ENCODE results near the gene VOPP1. TPM values are rescaled to one million over a fixed set of nuclear protein-coding genes. Genes with fewer than 3 reads are reported as not detected.

VOPP1 gene
- total and polyA plus RNA-seq, 10 of the 15 experiments (the other 5 are each of a cell fraction or from before 2014, with no cell fraction given), result 32.8 to 206 (median 129) TPM

DNA sequence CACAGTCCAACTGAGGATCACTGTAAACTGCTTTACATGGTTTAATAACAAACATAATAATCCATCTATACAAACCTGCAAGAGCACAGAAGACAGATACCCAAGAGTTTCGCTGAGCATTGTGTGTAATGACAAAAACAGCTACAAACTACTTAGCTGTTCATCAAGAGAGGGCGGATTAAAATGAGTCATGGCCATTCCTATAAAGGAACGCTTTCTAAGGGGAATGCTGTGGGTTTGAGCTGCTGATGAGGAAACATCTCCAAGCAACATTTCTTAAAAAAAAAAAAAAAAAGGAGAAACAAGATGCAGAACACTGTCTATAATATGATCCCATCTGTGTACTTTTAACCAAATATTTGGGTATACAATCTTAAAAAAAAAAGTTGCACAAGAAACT is 33.8 kb downstream of the VOPP1 start:
- Histone ChIP-seq H3K27ac (ENCODE audit: control insufficient read depth, insufficient read depth) (peak overlapping the region; percentile 98), H3K4me2 (ENCODE audit: control insufficient read depth, insufficient read depth) (peak overlapping the region; percentile 76), H3K27me3 (replicated peaks in 1 of 2; ENCODE audit: control insufficient read depth in 2 of 2, insufficient read depth in 2 of 2, low read length in 1 of 2) (no peaks in the 10 kb centered on the region), H4K20me1 (ENCODE audit: control insufficient read depth, insufficient read depth) (no peaks in the 10 kb centered on the region), H2AFZ (ENCODE audit: control insufficient read depth, low read depth, low read length) (no peak overlapping the region), H3K4me1 (ENCODE audit: control insufficient read depth, insufficient read depth, low read length) (peaks cover 52% of the 10 kb centered on the region), H3K36me3 (ENCODE audit: control insufficient read depth in 2 of 2, insufficient read depth in 2 of 2, low read length in 1 of 2) (peaks cover 2 to 12% of the 10 kb centered on the region in 2 experiments), H3K4me3 (peak overlapping the region; percentile 78; the same call in 1 of the 2 replicates), H3K9ac (ENCODE audit: control insufficient read depth, insufficient read depth, low read length) (peak overlapping the region; percentile 36; the same call in 1 of the 2 replicates), H3K79me2 (ENCODE audit: control insufficient read depth, insufficient read depth, low read length) (peaks cover 87% of the 10 kb centered on the region), H3K9me3 (replicated peaks; ENCODE audit: control insufficient read depth, insufficient read depth, low read length) (no peaks in the 10 kb centered on the region; the same call in 2 of the 3 replicates)
- no peak for FAIRE-seq
- DNase-seq (ENCODE audit: low read depth, low spot score), result no peak
- TF ChIP-seq CEBPB (IDR thresholded peaks at IDR 0.05; ENCODE audit: borderline replicate concordance in 1 of 2, low read depth in 2 of 2, low read length in 2 of 2), result no peak
- TF ChIP-seq, protein P1, sequence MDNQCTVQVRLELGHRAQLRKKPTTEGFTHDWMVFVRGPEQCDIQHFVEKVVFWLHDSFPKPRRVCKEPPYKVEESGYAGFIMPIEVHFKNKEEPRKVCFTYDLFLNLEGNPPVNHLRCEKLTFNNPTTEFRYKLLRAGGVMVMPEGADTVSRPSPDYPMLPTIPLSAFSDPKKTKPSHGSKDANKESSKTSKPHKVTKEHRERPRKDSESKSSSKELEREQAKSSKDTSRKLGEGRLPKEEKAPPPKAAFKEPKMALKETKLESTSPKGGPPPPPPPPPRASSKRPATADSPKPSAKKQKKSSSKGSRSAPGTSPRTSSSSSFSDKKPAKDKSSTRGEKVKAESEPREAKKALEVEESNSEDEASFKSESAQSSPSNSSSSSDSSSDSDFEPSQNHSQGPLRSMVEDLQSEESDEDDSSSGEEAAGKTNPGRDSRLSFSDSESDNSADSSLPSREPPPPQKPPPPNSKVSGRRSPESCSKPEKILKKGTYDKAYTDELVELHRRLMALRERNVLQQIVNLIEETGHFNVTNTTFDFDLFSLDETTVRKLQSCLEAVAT (IDR thresholded peaks at IDR 0.05), result no peak
- no peak for TF ChIP-seq POLR2AphosphoS5 (IDR thresholded peaks at IDR 0.05; ENCODE audit: low read length)
- TF ChIP-seq MYC (IDR thresholded peaks at IDR 0.05; ENCODE audit: insufficient read depth, insufficient read length, insufficient replicate concordance, low read length, severe bottlenecking), result no peak
- TF ChIP-seq RB1 (IDR thresholded peaks at IDR 0.05; ENCODE audit: borderline replicate concordance), result no peak
- no peak for TF ChIP-seq HCFC1 (IDR thresholded peaks at IDR 0.05; ENCODE audit: low read length)
- no peak for TF ChIP-seq ZNF207 (IDR thresholded peaks at IDR 0.05; ENCODE audit: borderline replicate concordance)
- TF ChIP-seq SUPT20H (IDR thresholded peaks at IDR 0.05; ENCODE audit: borderline replicate concordance, control insufficient read depth, low read depth, low read length), result no peak
- no peak for TF ChIP-seq HDAC6 (IDR thresholded peaks at IDR 0.05; ENCODE audit: unreplicated experiment)
- ATAC-seq, result no peak
- ChIA-PET POLR2A (interaction anchor here (1.1 to 12.5 kb wide), 5 partner anchors 8 to 29 kb away, joined by 3 to 156 read pairs (median 5); no protein-coding TSS in a partner anchor), SMC1A (ENCODE audit: uncharacterized antibody, unreplicated experiment) (interaction anchor here (0.6 to 15.0 kb wide), 14 partner anchors 9 to 232 kb away, joined by 3 to 263 read pairs (median 6); partner anchors contain the start of gene VOPP1), CTCF (interaction anchor here (0.6 to 10.5 kb wide), 13 partner anchors 8 to 230 kb away, joined by 3 to 87 read pairs (median 5); no protein-coding TSS in a partner anchor), RAD21 (ENCODE audit: unreplicated experiment) (interaction anchor here (0.7 to 12.4 kb wide), 9 partner anchors 9 to 358 kb away, joined by 3 to 245 read pairs (median 15); partner anchors contain the start of gene VOPP1)
- no TSS peak for BruUV-seq (replicated peaks)
- WGBS (ENCODE audit: insufficient coverage, insufficient replicate concordance, low lambda C conversion rate, missing lambda C conversion rate), result 0% methylated on average over 3 of the region's 3 CpGs
- in situ Hi-C loops (cut with MboI) (no loop called here), intact Hi-C loops (cut with micrococcal nuclease; ENCODE audit: unreplicated experiment) (loop anchor here (5.0 kb wide), 1 partner anchor 514 kb away; the partner anchor contains the start of genes CCT6A and PSPH)
